ENCODE results near the gene SHBG. TPM values are rescaled to one million over a fixed set of nuclear protein-coding genes. Genes with fewer than 3 reads are reported as not detected.

SHBG gene
- total RNA-seq, 6 experiments from 2014 or later, result 0.36 to 1.2 (median 0.79) TPM

- H3K27ac Mint-ChIP-seq, result no peak overlapping the region
- no peaks in the 10 kb centered on the region for H3K27me3 Mint-ChIP-seq (ENCODE audit: insufficient read depth)
- H3K4me3 Mint-ChIP-seq, result no peak overlapping the region
- TF ChIP-seq CTCF (IDR thresholded peaks at IDR 0.05), result no peak
- no peaks in the 10 kb centered on the region for H3K4me1 Mint-ChIP-seq (ENCODE audit: low read depth)
- peaks cover 22% of the 10 kb centered on the region for H3K36me3 Mint-ChIP-seq (ENCODE audit: low read depth)
- peaks cover 4% of the 10 kb centered on the region; the same call in 1 of the 2 replicates for H3K9me3 Mint-ChIP-seq
- DNase-seq, result no peak
Observed at GRCh38 chr17:7668482-7668881, 38.5 kb downstream of the SHBG start.

DNA sequence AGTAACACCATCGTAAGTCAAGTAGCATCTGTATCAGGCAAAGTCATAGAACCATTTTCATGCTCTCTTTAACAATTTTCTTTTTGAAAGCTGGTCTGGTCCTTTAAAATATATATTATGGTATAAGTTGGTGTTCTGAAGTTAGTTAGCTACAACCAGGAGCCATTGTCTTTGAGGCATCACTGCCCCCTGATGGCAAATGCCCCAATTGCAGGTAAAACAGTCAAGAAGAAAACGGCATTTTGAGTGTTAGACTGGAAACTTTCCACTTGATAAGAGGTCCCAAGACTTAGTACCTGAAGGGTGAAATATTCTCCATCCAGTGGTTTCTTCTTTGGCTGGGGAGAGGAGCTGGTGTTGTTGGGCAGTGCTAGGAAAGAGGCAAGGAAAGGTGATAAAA lies 43.3 kb downstream of the SHBG start:
- peak; percentile 1 for DNase-seq
- Mint-ChIP-seq H3K27me3 (ENCODE audit: insufficient read depth) (peaks cover 2% of the 10 kb centered on the region; the same call in 1 of the 2 replicates), H3K36me3 (ENCODE audit: low read depth) (peaks cover 34% of the 10 kb centered on the region), H3K27ac (no peak overlapping the region), H3K4me3 (no peak overlapping the region), H3K9me3 (peaks cover 11% of the 10 kb centered on the region; the same call in 1 of the 2 replicates), H3K4me1 (ENCODE audit: low read depth) (peaks cover 13% of the 10 kb centered on the region)
- peak; percentile 70 for TF ChIP-seq CTCF (IDR thresholded peaks at IDR 0.05)

- Mint-ChIP-seq H3K27me3 (ENCODE audit: insufficient read depth) (peaks cover 2% of the 10 kb centered on the region; the same call in 1 of the 2 replicates), H3K36me3 (ENCODE audit: low read depth) (peaks cover 34% of the 10 kb centered on the region), H3K4me1 (ENCODE audit: low read depth) (peaks cover 13% of the 10 kb centered on the region), H3K4me3 (no peak overlapping the region), H3K9me3 (peaks cover 11% of the 10 kb centered on the region; the same call in 1 of the 2 replicates), H3K27ac (no peak overlapping the region)
- no peak for TF ChIP-seq CTCF (IDR thresholded peaks at IDR 0.05)
- DNase-seq, result no peak
Observed at GRCh38 chr17:7674934-7675333, 45.0 kb downstream of the SHBG start.

GRCh38 chr17:7676533-7676932 lies 46.6 kb downstream of the SHBG start:
- TF ChIP-seq CTCF (IDR thresholded peaks at IDR 0.05), result no peak
- Mint-ChIP-seq H3K27me3 (ENCODE audit: insufficient read depth) (peaks cover 2% of the 10 kb centered on the region; the same call in 1 of the 2 replicates), H3K9me3 (peaks cover 11% of the 10 kb centered on the region; the same call in 1 of the 2 replicates), H3K36me3 (ENCODE audit: low read depth) (peaks cover 27% of the 10 kb centered on the region), H3K4me1 (ENCODE audit: low read depth) (peaks cover 13% of the 10 kb centered on the region), H3K4me3 (no peak overlapping the region), H3K27ac (no peak overlapping the region)
- no peak for DNase-seq

- Mint-ChIP-seq H3K4me1 (ENCODE audit: low read depth) (peaks cover 13% of the 10 kb centered on the region), H3K27ac (no peak overlapping the region), H3K9me3 (peaks cover 11% of the 10 kb centered on the region; the same call in 1 of the 2 replicates), H3K36me3 (ENCODE audit: low read depth) (peaks cover 23% of the 10 kb centered on the region), H3K27me3 (ENCODE audit: insufficient read depth) (peaks cover 2% of the 10 kb centered on the region; the same call in 1 of the 2 replicates), H3K4me3 (no peak overlapping the region)
- TF ChIP-seq CTCF (IDR thresholded peaks at IDR 0.05), result no peak
- no peak for DNase-seq
Observed at GRCh38 chr17:7677388-7678067, 47.6 kb downstream of the SHBG start.

Other genes starting within 250 kb of the SHBG start
- gene TNK1, start 249.0 kb upstream of the SHBG start, total RNA-seq (2021; fragmentation: NEBNext Ultra II Directional; extraction: Animal tissue kit (Norgen Biotek cat#: 25700)), result under 1 TPM; 0.20 to 0.41 (median 0.26) TPM
- 100 to 1,000 TPM in 1 of 6 experiments, 10 to 100 TPM in 5; 85.6 to 114 (median 98.5) TPM for gene PLSCR3, start 235.6 kb upstream of the SHBG start, total RNA-seq (2021; fragmentation: NEBNext Ultra II Directional; extraction: Animal tissue kit (Norgen Biotek cat#: 25700))
- gene TMEM256, start 226.0 kb upstream of the SHBG start, total RNA-seq (2021; fragmentation: NEBNext Ultra II Directional; extraction: Animal tissue kit (Norgen Biotek cat#: 25700)), result 10 to 100 TPM; 52.2 to 79.1 (median 72.3) TPM
- 10 to 100 TPM; 41.3 to 57.3 (median 46.2) TPM for gene NLGN2, start 222.3 kb upstream of the SHBG start, total RNA-seq (2021; fragmentation: NEBNext Ultra II Directional; extraction: Animal tissue kit (Norgen Biotek cat#: 25700))
- gene SPEM1, start 209.8 kb upstream of the SHBG start, total RNA-seq (2021; fragmentation: NEBNext Ultra II Directional; extraction: Animal tissue kit (Norgen Biotek cat#: 25700)), result not detected
- not detected for gene SPEM2, start 204.5 kb upstream of the SHBG start, total RNA-seq (2021; fragmentation: NEBNext Ultra II Directional; extraction: Animal tissue kit (Norgen Biotek cat#: 25700))
- gene SPEM3, start 201.3 kb upstream of the SHBG start, total RNA-seq (2021; fragmentation: NEBNext Ultra II Directional; extraction: Animal tissue kit (Norgen Biotek cat#: 25700)), result not detected
- 1 to 10 TPM; 2.2 to 2.9 (median 2.8) TPM for gene TMEM102, start 194.7 kb upstream of the SHBG start, total RNA-seq (2021; fragmentation: NEBNext Ultra II Directional; extraction: Animal tissue kit (Norgen Biotek cat#: 25700))
- under 1 TPM in 3 of 6 experiments, not detected in 3; 0.10 to 0.31 (median 0.24) TPM for gene FGF11, start 190.6 kb upstream of the SHBG start, total RNA-seq (2021; fragmentation: NEBNext Ultra II Directional; extraction: Animal tissue kit (Norgen Biotek cat#: 25700))
- gene CHRNB1, start 185.1 kb upstream of the SHBG start, total RNA-seq (2021; fragmentation: NEBNext Ultra II Directional; extraction: Animal tissue kit (Norgen Biotek cat#: 25700)), result 1 to 10 TPM; 2.0 to 2.8 (median 2.4) TPM
- 10 to 100 TPM; 62.7 to 75.9 (median 68.6) TPM for gene ZBTB4, start 150.5 kb upstream of the SHBG start, total RNA-seq (2021; fragmentation: NEBNext Ultra II Directional; extraction: Animal tissue kit (Norgen Biotek cat#: 25700))
- not detected for gene SLC35G6, start 148.7 kb upstream of the SHBG start, total RNA-seq (2021; fragmentation: NEBNext Ultra II Directional; extraction: Animal tissue kit (Norgen Biotek cat#: 25700))
- 100 to 1,000 TPM; 111 to 127 (median 118) TPM for gene POLR2A, start 145.8 kb upstream of the SHBG start, total RNA-seq (2021; fragmentation: NEBNext Ultra II Directional; extraction: Animal tissue kit (Norgen Biotek cat#: 25700))
- gene TNFSF12, start 81.1 kb upstream of the SHBG start, total RNA-seq (2021; fragmentation: NEBNext Ultra II Directional; extraction: Animal tissue kit (Norgen Biotek cat#: 25700)), result 10 to 100 TPM; 22.0 to 28.3 (median 25.4) TPM
- gene TNFSF13, start 71.4 kb upstream of the SHBG start, total RNA-seq (2021; fragmentation: NEBNext Ultra II Directional; extraction: Animal tissue kit (Norgen Biotek cat#: 25700)), result 1 to 10 TPM; 1.2 to 2.8 (median 1.5) TPM
- 10 to 100 TPM; 53.9 to 70.3 (median 60.3) TPM for gene SENP3, start 68.2 kb upstream of the SHBG start, total RNA-seq (2021; fragmentation: NEBNext Ultra II Directional; extraction: Animal tissue kit (Norgen Biotek cat#: 25700))
- 10 to 100 TPM; 46.6 to 71.7 (median 68.5) TPM for gene CD68, start 50.5 kb upstream of the SHBG start, total RNA-seq (2021; fragmentation: NEBNext Ultra II Directional; extraction: Animal tissue kit (Norgen Biotek cat#: 25700))
- 10 to 100 TPM; 59.2 to 91.2 (median 68.6) TPM for gene MPDU1, start 46.3 kb upstream of the SHBG start, total RNA-seq (2021; fragmentation: NEBNext Ultra II Directional; extraction: Animal tissue kit (Norgen Biotek cat#: 25700))
- 1 to 10 TPM in 1 of 6 experiments, under 1 TPM in 5; 0.62 to 1.0 (median 0.81) TPM for gene SOX15, start 40.0 kb upstream of the SHBG start, total RNA-seq (2021; fragmentation: NEBNext Ultra II Directional; extraction: Animal tissue kit (Norgen Biotek cat#: 25700))
- gene FXR2, start 15.2 kb upstream of the SHBG start, total RNA-seq (2021; fragmentation: NEBNext Ultra II Directional; extraction: Animal tissue kit (Norgen Biotek cat#: 25700)), result 10 to 100 TPM; 49.3 to 62.3 (median 51.5) TPM
- gene SAT2, start 2.3 kb upstream of the SHBG start, total RNA-seq (2021; fragmentation: NEBNext Ultra II Directional; extraction: Animal tissue kit (Norgen Biotek cat#: 25700)), result 10 to 100 TPM; 39.2 to 55.0 (median 43.5) TPM
- gene ATP1B2, start 20.8 kb downstream of the SHBG start, total RNA-seq (2021; fragmentation: NEBNext Ultra II Directional; extraction: Animal tissue kit (Norgen Biotek cat#: 25700)), result not detected
- gene TP53, start 57.4 kb downstream of the SHBG start, total RNA-seq (2021; fragmentation: NEBNext Ultra II Directional; extraction: Animal tissue kit (Norgen Biotek cat#: 25700)), result 10 to 100 TPM; 68.1 to 84.3 (median 75.4) TPM
- gene WRAP53, start 58.3 kb downstream of the SHBG start, total RNA-seq (2021; fragmentation: NEBNext Ultra II Directional; extraction: Animal tissue kit (Norgen Biotek cat#: 25700)), result 10 to 100 TPM in 5 of 6 experiments, 1 to 10 TPM in 1; 8.6 to 18.2 (median 15.2) TPM
- gene EFNB3, start 75.1 kb downstream of the SHBG start, total RNA-seq (2021; fragmentation: NEBNext Ultra II Directional; extraction: Animal tissue kit (Norgen Biotek cat#: 25700)), result under 1 TPM; 0.12 to 0.34 (median 0.24) TPM
- gene DNAH2, start 87.6 kb downstream of the SHBG start, total RNA-seq (2021; fragmentation: NEBNext Ultra II Directional; extraction: Animal tissue kit (Norgen Biotek cat#: 25700)), result not detected
- 10 to 100 TPM; 10.4 to 15.2 (median 11.6) TPM for gene KDM6B, start 204.1 kb downstream of the SHBG start, total RNA-seq (2021; fragmentation: NEBNext Ultra II Directional; extraction: Animal tissue kit (Norgen Biotek cat#: 25700))
- gene TMEM88, start 224.9 kb downstream of the SHBG start, total RNA-seq (2021; fragmentation: NEBNext Ultra II Directional; extraction: Animal tissue kit (Norgen Biotek cat#: 25700)), result 1 to 10 TPM in 2 of 6 experiments, under 1 TPM in 4; 0.40 to 1.3 (median 0.60) TPM
- gene NAA38, start 227.4 kb downstream of the SHBG start, total RNA-seq (2021; fragmentation: NEBNext Ultra II Directional; extraction: Animal tissue kit (Norgen Biotek cat#: 25700)), result 100 to 1,000 TPM; 104 to 122 (median 107) TPM
- 10 to 100 TPM in 4 of 6 experiments, 1 to 10 TPM in 2; 9.3 to 15.3 (median 10.5) TPM for gene CYB5D1, start 227.9 kb downstream of the SHBG start, total RNA-seq (2021; fragmentation: NEBNext Ultra II Directional; extraction: Animal tissue kit (Norgen Biotek cat#: 25700))

All from HFFc6 (cell line).